IgD-negative memory B cell (primary cell): ENCODE data around the gene CTNNA1. TPM values are rescaled to one million over a fixed set of nuclear protein-coding genes. Genes with fewer than 3 reads are reported as not detected.
A peak's percentile ranks its signal among the peaks of the same experiment; 100 is the strongest.

Source experiments
- H3K27ac Mint-ChIP-seq, 3 donors: one replicate each; pipeline ENCODE4 v1.8.0; 2020 to 2022; ENCODE audit warnings: mild to moderate bottlenecking in 3 of 3, mixed read lengths in 3 of 3, moderate library complexity in 1 of 3
- H3K27me3 Mint-ChIP-seq: one replicate; pipeline ENCODE4 v1.8.0; 2021; ENCODE audit warnings: mixed read lengths
- H3K36me3 Mint-ChIP-seq: one replicate; pipeline ENCODE4 v1.8.0; 2020; ENCODE audit warnings: mild to moderate bottlenecking, mixed read lengths
- H3K4me1 Mint-ChIP-seq, 3 donors: one replicate each; pipeline ENCODE4 v1.8.0; 2020 to 2022; ENCODE audit warnings: mixed read lengths in 3 of 3, mild to moderate bottlenecking in 1 of 3
- H3K4me3 Mint-ChIP-seq, 4 donors: one replicate each; pipeline ENCODE4 v1.8.0; 2020 to 2022; ENCODE audit warnings: mild to moderate bottlenecking in 4 of 4, mixed read lengths in 4 of 4, moderate library complexity in 3 of 4
- H3K9me3 Mint-ChIP-seq, 3 donors: one replicate each; pipeline ENCODE4 v1.8.0; 2020 to 2021; ENCODE audit warnings: mixed read lengths in 3 of 3, mild to moderate bottlenecking in 1 of 3
- polyA plus RNA-seq: library from polyadenylated mRNA; unstranded; fragments of 300-500 nt; fragmentation: Illumina TruSeq; gene quantifications from one replicate; pipeline ENCODE4 v1.2.3, GENCODE V29; 2021

The CTNNA1 gene
- polyA plus RNA-seq, 1 donor from 2014 or later, result 21.4 TPM

DNA sequence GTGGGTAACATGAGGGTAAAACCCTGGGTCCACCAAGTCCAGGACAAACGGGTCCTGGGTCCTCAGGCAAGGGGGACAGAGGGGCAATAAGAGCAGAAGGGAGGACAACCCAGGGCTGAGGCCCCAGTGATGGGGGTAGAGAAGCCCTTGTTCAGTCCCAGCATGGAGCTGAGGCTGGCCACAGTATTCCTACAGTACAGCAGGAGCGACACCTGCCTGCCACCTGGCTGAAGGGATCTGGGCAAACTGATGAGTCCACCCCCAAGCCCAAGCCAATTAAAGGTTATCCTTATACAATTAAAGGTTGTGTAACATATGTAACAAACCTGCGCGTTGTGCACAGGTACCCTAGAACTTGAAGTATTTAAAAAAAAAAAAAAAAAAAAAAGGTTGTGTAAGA, 219.6 kb downstream of the CTNNA1 start:
- H3K4me1 Mint-ChIP-seq, result no peaks in the 10 kb centered on the region
- H3K4me3 Mint-ChIP-seq, result no peak overlapping the region
- H3K27me3 Mint-ChIP-seq, result no peaks in the 10 kb centered on the region
- H3K9me3 Mint-ChIP-seq, result no peaks in the 10 kb centered on the region
- H3K27ac Mint-ChIP-seq, result no peak overlapping the region
- no peaks in the 10 kb centered on the region for H3K36me3 Mint-ChIP-seq

DNA sequence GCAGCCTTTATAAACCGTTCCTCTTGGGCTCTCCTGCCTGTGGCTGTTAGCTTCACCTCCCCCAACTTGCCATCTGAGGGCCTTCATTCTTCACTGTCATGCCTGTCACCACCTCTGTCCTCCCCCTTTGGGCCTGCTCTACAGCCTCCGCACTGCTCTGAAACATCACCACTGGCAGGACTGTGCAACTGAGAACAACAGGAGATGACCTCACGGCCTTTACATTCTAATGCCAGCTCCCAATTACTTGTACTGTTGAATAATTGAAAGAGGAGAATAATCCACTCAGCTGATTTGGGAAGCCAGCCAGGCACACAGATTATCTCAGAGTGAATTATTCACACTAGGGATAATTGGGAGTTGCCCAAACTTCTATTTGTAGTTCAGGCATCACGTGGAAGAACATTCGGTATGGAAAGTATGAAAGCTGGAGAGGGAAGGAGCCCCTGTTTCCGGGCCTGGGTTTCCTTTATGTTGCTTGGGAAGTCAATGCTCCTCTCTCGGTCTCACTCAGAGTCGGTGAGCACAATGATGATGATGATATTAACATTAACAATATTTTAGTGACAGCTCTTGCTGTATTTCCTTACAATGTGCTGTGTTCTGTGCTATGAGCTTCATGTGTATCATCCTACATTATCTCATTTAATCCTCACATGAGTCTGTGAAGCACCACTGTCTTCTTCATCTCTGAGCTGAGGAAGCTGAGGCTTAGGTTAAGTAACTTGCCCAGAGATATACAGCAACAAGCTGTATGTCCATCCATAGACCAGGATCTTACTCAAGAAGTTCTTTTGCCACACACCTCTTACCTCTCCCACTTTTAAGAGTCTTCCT, 221.2 kb downstream of the CTNNA1 start:
- no peak overlapping the region for H3K27ac Mint-ChIP-seq
- H3K4me3 Mint-ChIP-seq, result no peak overlapping the region
- H3K36me3 Mint-ChIP-seq, result no peaks in the 10 kb centered on the region
- H3K27me3 Mint-ChIP-seq, result no peaks in the 10 kb centered on the region
- no peaks in the 10 kb centered on the region for H3K4me1 Mint-ChIP-seq
- H3K9me3 Mint-ChIP-seq, result no peaks in the 10 kb centered on the region

GRCh38 chr5:138975098-138975847, 222.0 kb downstream of the CTNNA1 start:
- H3K27me3 Mint-ChIP-seq, result no peaks in the 10 kb centered on the region
- no peaks in the 10 kb centered on the region for H3K9me3 Mint-ChIP-seq
- H3K36me3 Mint-ChIP-seq, result no peaks in the 10 kb centered on the region
- H3K27ac Mint-ChIP-seq, result peak overlapping the region in 1 of 3 donors; percentile 47
- H3K4me3 Mint-ChIP-seq, result no peak overlapping the region
- H3K4me1 Mint-ChIP-seq, result no peaks in the 10 kb centered on the region

GRCh38 chr5:138978080-138978479, 224.9 kb downstream of the CTNNA1 start:
- no peaks in the 10 kb centered on the region for H3K27me3 Mint-ChIP-seq
- H3K4me3 Mint-ChIP-seq, result no peak overlapping the region
- H3K4me1 Mint-ChIP-seq, result no peaks in the 10 kb centered on the region
- no peaks in the 10 kb centered on the region for H3K36me3 Mint-ChIP-seq
- no peaks in the 10 kb centered on the region for H3K9me3 Mint-ChIP-seq
- H3K27ac Mint-ChIP-seq, result no peak overlapping the region

DNA sequence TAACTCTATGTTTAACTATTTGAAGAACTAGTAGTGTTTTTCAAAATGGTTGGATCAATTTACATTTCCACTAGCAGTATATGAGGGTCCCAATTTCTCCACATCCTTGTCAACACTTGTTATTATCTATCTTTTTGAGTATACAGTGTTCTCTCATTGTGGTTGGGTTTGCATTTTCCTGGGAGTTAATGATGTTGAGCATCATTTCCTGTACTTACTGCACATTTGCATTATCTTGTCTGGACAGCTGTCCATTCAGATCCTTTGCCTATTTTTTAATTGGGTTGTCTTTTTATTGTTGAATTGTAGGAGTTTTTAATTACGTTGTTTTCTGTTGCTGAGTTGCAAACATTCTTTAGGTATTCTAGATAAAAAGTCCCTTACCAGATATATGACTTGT, 225.4 kb downstream of the CTNNA1 start:
- Mint-ChIP-seq H3K9me3 (no peaks in the 10 kb centered on the region), H3K4me1 (no peaks in the 10 kb centered on the region), H3K27me3 (no peaks in the 10 kb centered on the region), H3K36me3 (peaks cover 2% of the 10 kb centered on the region), H3K27ac (no peak overlapping the region), H3K4me3 (no peak overlapping the region)

- Mint-ChIP-seq H3K4me3 (no peak overlapping the region), H3K36me3 (peaks cover 3% of the 10 kb centered on the region), H3K4me1 (no peaks in the 10 kb centered on the region), H3K27me3 (no peaks in the 10 kb centered on the region), H3K9me3 (no peaks in the 10 kb centered on the region), H3K27ac (no peak overlapping the region)
Observed at GRCh38 chr5:138979684-138980280, 226.6 kb downstream of the CTNNA1 start.

DNA sequence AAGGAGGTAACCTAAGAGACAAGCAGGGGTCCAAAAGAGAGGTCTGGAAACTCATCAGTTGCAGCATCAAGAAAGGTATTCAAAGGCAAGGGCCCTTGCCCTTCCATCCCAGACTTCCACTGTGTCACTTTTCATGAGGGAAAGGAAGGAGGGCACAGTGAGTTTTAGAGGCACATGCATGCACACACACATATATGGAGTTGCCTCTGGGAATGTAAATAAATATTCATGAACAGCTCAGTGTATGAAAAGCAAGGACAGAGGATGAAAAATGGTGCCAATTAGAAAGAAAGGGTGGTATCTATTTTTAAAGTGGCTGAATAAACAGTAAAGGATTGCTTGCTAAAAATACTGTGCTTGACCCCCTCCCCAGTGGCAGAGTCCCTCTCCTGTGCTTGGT, 227.2 kb downstream of the CTNNA1 start:
- Mint-ChIP-seq H3K4me3 (no peak overlapping the region), H3K9me3 (no peaks in the 10 kb centered on the region), H3K4me1 (no peaks in the 10 kb centered on the region), H3K27ac (no peak overlapping the region), H3K36me3 (peaks cover 3% of the 10 kb centered on the region), H3K27me3 (no peaks in the 10 kb centered on the region)

GRCh38 chr5:138981131-138981530, 227.9 kb downstream of the CTNNA1 start:
- no peaks in the 10 kb centered on the region for H3K9me3 Mint-ChIP-seq
- no peak overlapping the region for H3K27ac Mint-ChIP-seq
- no peak overlapping the region for H3K4me3 Mint-ChIP-seq
- H3K36me3 Mint-ChIP-seq, result peaks cover 3% of the 10 kb centered on the region
- no peaks in the 10 kb centered on the region for H3K27me3 Mint-ChIP-seq
- no peaks in the 10 kb centered on the region for H3K4me1 Mint-ChIP-seq

DNA sequence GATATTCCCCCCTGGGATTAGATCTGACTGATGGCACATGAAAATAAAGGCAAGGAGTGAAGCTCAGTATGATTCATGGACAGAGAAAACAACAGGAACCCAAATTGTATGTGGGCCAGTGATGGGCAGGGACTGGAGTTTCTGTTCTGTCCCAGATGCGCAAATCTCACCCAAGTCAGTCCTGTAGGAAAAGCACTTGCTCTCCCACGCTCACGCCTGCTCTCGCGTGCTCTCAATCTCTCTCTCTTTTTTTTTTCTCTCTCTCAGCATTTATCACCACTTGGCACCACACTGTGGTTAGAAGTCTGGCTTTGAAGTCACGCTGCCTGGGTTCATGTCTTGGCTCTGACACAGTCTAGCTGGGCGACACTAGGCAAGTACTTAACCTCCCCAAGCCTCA, 228.4 kb downstream of the CTNNA1 start:
- Mint-ChIP-seq H3K27ac (no peak overlapping the region), H3K27me3 (no peaks in the 10 kb centered on the region), H3K4me1 (no peaks in the 10 kb centered on the region), H3K4me3 (peak overlapping the region in 1 of 4 donors; percentile 39), H3K36me3 (peaks cover 3% of the 10 kb centered on the region), H3K9me3 (no peaks in the 10 kb centered on the region)

DNA sequence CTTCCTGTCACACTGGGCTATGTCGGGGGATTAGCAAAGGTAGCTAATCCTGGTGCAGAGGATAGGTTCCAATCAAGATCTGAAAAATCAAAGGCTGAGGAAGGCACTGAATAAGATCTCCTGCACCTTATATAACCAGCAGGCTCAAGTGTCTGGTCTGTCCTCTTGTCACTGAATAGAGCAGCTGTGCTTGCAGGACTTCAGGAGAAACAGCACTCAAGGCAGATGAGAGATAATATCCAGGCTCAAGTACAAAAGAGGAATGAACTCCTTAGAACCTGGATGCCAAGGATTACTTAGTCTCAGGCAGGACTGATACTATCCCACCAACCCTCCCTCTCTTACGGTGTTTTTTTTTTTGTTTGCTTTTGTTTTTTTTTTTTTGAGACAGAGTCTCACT, 230.8 kb downstream of the CTNNA1 start:
- Mint-ChIP-seq H3K27ac (no peak overlapping the region), H3K36me3 (peaks cover 3% of the 10 kb centered on the region), H3K4me1 (no peaks in the 10 kb centered on the region), H3K9me3 (no peaks in the 10 kb centered on the region), H3K4me3 (no peak overlapping the region), H3K27me3 (no peaks in the 10 kb centered on the region)

Other genes with a start within 250 kb of the CTNNA1 start
- 32.0 TPM for gene ETF1, start 210.2 kb upstream of the CTNNA1 start, polyA plus RNA-seq
- 126 TPM for gene HSPA9, start 178.0 kb upstream of the CTNNA1 start, polyA plus RNA-seq
- gene LRRTM2, start 121.9 kb downstream of the CTNNA1 start, polyA plus RNA-seq, result not detected